Common myeloid progenitor, CD34-positive (primary cell): ENCODE data around the gene RFLNA. TPM values are rescaled to one million over a fixed set of nuclear protein-coding genes. Genes with fewer than 3 reads are reported as not detected.
A peak's percentile ranks its signal among the peaks of the same experiment; 100 is the strongest.

Experiments
- CTCF ChIA-PET: fragments of 350-600 bp; sonication (Branson Sonifier 250); formaldehyde crosslinking; loops from one replicate; lab custom pipeline; 2021; ENCODE audit warnings: antibody characterized with exemption; lab: Charles Lee
- POLR2A ChIA-PET: fragments of 350-600 bp; sonication (Branson Sonifier 250); formaldehyde crosslinking; loops from one replicate; lab custom pipeline; 2021; ENCODE audit warnings: antibody characterized with exemption; lab: Charles Lee
- DNase-seq, 3 donors: peaks; one replicate each; pipeline versions ENCODE4 v3.0.0 to v3.0.0-alpha.2; 2013
- H3K27ac ChIP-seq, 2 experiments: 1 replicate in 1 of 2; 2 replicates in 1 of 2; pipeline ENCODE4 v1.7.0; 2013; ENCODE audit warnings: inconsistent platforms in 2 of 2, low read length in 2 of 2, mild to moderate bottlenecking in 2 of 2, low read depth in 1 of 2, moderate library complexity in 1 of 2; ENCODE audit not compliant: severe bottlenecking in 2 of 2, insufficient read depth in 1 of 2, poor library complexity in 1 of 2
- H3K27me3 ChIP-seq, 5 experiments: replicated peaks in 2 of 5; 1 replicate in 3 of 5; 2 replicates in 2 of 5; pipeline versions ENCODE4 v1.6.1 to v1.7.0; 2013; ENCODE audit warnings: low read length in 4 of 5, mild to moderate bottlenecking in 2 of 5, moderate library complexity in 2 of 5, inconsistent platforms in 1 of 5; ENCODE audit not compliant: insufficient read depth in 5 of 5, control insufficient read depth in 4 of 5
- H3K36me3 ChIP-seq, 4 experiments: 1 replicate in 2 of 4; 2 replicates in 2 of 4; pipeline versions ENCODE4 v1.6.1 to v1.7.0; 2013; ENCODE audit warnings: low read length in 3 of 4, control low read depth in 1 of 4, mild to moderate bottlenecking in 1 of 4; ENCODE audit not compliant: control insufficient read depth in 4 of 4, insufficient read depth in 4 of 4
- H3K4me1 ChIP-seq, 4 experiments: 1 replicate in 3 of 4; 2 replicates in 1 of 4; pipeline versions ENCODE4 v1.6.1 to v1.7.1; 2013; ENCODE audit warnings: low read length in 3 of 4, mild to moderate bottlenecking in 3 of 4, control low read depth in 1 of 4, inconsistent platforms in 1 of 4, moderate library complexity in 1 of 4; ENCODE audit not compliant: control insufficient read depth in 4 of 4, insufficient read depth in 4 of 4; ENCODE audit errors: control extremely low read depth in 1 of 4
- H3K4me3 ChIP-seq, 7 experiments: 1 replicate in 4 of 7; 2 replicates in 3 of 7; pipeline versions ENCODE4 v1.5.1 to v1.7.0; 2013; ENCODE audit warnings: mild to moderate bottlenecking in 7 of 7, low read length in 6 of 7, moderate library complexity in 6 of 7, inconsistent platforms in 2 of 7, low read depth in 2 of 7, control low read depth in 1 of 7; ENCODE audit not compliant: insufficient read depth in 4 of 7, control insufficient read depth in 1 of 7; ENCODE audit errors: extremely low read depth in 1 of 7
- H3K9me3 ChIP-seq, 5 experiments: 1 replicate in 4 of 5; 2 replicates in 1 of 5; pipeline versions ENCODE4 v1.6.1 to v1.7.1; 2013; ENCODE audit warnings: low read length in 4 of 5, mild to moderate bottlenecking in 2 of 5, inconsistent platforms in 1 of 5, low read depth in 1 of 5, moderate library complexity in 1 of 5; ENCODE audit not compliant: control insufficient read depth in 4 of 5, insufficient read depth in 2 of 5; ENCODE audit errors: control extremely low read depth in 1 of 5
- WGBS: methylation state at CpG from one replicate; pipeline ENCODE4 v1.1.5; 2013; ENCODE audit not compliant: insufficient coverage; 5-methylcytosine and 5-hydroxymethylcytosine counted together
- polyA plus RNA-seq: library from polyadenylated mRNA; unstranded; fragments of 120-200 nt; gene quantifications from one replicate; pipeline ENCODE4 v1.2.1, GENCODE V29; 2013

Gene RFLNA, protein sequence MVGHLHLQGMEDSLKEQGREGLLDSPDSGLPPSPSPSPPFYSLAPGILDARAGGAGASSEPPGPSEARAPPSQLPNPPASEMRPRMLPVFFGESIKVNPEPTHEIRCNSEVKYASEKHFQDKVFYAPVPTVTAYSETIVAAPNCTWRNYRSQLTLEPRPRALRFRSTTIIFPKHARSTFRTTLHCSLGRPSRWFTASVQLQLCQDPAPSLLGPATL
- polyA plus RNA-seq, result 0.46 TPM

DNA sequence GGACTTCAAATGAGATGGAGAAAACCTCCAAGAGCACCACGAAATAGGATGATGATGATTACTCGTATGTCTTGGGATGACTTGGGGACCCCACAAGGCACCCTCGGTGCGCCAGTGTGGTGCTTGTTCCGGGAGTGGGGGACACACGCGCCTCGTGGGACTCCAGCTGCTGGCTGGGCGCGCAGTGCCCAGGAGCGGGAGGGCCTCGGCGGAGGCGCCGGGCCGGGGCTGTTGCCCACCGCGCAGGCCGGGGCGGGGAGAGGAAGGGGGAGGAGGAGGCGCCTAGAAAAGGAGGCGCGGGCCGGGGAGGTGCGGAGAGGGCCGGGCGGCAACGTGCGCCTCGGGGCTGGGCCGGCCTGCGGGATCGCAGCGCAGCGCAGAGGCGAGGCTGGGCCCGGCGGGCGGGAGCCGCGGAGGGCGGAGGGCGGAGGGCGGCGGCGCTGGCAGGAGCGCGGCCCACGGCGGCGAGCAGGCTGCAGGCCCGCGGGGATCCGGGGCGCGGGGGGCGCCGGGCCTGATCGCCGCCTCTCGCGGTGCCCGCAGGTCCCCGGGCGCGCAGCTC, at the start of gene RFLNA:
Gene RFLNA (plus strand): TSS at position 314 of the 562 bp plus-strand sequence. CDS start 337 bp downstream, outside the sequence.
- Histone ChIP-seq H3K36me3 (no peaks in the 10 kb centered on the region), H3K27ac (no peak within 1 kb of the TSS), H3K27me3 (peaks cover 0 to 20% (median 11%) of the 10 kb centered on the region in 5 experiments), H3K9me3 (no peaks in the 10 kb centered on the region), H3K4me3 (peak within 1 kb of the TSS in 6 of 7 experiments; percentile 36 to 68 (median 50)), H3K4me1 (peaks cover 0 to 21% (median 15%) of the 10 kb centered on the region in 4 experiments)
- POLR2A ChIA-PET, result no interaction called here
- CTCF ChIA-PET, result no interaction called here
- 2% methylated on average over 48 of the region's 66 CpGs for WGBS
- DNase-seq, result peak in 1 of 3 donors; percentile 40

DNA sequence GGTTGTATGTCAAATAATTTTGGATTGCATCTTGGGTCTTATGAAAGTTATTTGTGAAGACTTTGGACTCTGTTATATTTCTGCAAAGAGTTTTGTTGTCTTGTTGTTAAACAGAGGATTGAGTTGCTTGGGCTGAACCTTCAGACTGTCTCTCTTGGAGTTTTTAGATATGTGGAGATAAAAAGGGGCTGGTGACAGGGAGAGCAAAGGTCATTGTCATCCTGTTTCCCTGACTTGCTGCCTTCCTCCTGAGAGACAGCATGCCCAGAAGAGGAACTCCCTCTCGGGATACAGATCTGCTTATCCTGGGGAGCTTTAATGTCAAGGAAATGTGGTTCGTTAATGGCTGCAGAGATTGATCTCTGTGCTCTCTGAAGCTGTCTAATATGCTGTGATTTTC, 47.6 kb upstream of the RFLNA start:
- H3K27ac ChIP-seq, result no peak overlapping the region
- H3K27me3 ChIP-seq, result peaks cover 0 to 3% (median 0%) of the 10 kb centered on the region in 5 experiments
- 81% methylated on average over 2 of the region's 2 CpGs for WGBS
- DNase-seq, result no peak
- no peak overlapping the region for H3K4me3 ChIP-seq
- H3K4me1 ChIP-seq, result peaks cover 0 to 6% (median under 1%) of the 10 kb centered on the region in 4 experiments
- POLR2A ChIA-PET, result no interaction called here
- H3K36me3 ChIP-seq, result no peaks in the 10 kb centered on the region
- CTCF ChIA-PET, result no interaction called here
- peaks cover 0 to 16% (median 3%) of the 10 kb centered on the region in 5 experiments for H3K9me3 ChIP-seq

DNA sequence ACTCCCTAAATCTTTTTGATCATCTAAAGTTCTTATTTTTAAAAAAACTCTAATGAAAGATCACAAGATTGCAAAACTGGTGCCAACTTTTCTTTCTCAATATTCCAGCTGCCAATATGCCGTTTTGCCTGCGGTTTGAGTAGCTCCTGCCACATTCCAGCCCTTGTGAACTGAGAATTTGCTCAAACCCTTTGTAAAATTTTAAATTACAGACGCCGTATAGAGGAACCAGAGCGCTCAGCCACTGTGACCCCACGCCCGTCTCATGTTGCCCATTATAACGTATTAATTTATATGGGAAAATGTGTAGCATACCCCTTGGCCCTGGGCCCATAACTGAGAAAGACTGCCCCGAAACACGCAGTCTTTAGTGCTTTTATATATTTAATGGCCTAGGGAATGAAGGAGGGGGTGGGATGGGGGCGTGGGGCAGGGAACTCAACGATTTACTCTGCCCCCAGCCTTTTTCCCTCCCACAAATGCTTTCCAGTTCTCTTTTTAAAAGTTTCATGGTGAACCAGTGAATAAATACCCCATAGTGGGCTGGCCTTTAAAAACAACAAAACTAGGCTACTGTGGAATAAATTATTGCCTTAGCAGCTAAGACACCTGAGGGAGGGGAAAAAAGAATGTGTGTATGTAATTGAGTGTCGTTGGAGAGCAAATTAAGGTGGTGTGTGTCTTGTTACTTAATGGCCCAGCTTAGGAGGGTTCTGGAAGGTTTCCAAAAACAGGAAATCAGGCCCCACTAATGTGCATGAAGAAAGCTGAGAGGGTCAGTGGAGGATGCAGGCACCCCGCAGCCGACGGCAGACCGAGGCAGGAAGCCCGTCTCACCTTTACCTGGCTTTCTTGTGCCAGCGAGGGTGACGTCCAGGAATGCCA, 45.7 kb upstream of the RFLNA start:
- Histone ChIP-seq H3K36me3 (no peaks in the 10 kb centered on the region), H3K27me3 (peaks cover 0 to 3% (median 0%) of the 10 kb centered on the region in 5 experiments), H3K27ac (no peak overlapping the region), H3K9me3 (peaks cover 0 to 16% (median 3%) of the 10 kb centered on the region in 5 experiments), H3K4me1 (no peaks in the 10 kb centered on the region), H3K4me3 (no peak overlapping the region)
- no peak for DNase-seq
- ChIA-PET CTCF (no interaction called here), POLR2A (interaction anchor here (0.6 kb wide), 1 partner anchor 1511 kb away, joined by 4 read pairs; no protein-coding TSS in a partner anchor)
- 96% methylated on average over 12 of the region's 20 CpGs for WGBS

DNA sequence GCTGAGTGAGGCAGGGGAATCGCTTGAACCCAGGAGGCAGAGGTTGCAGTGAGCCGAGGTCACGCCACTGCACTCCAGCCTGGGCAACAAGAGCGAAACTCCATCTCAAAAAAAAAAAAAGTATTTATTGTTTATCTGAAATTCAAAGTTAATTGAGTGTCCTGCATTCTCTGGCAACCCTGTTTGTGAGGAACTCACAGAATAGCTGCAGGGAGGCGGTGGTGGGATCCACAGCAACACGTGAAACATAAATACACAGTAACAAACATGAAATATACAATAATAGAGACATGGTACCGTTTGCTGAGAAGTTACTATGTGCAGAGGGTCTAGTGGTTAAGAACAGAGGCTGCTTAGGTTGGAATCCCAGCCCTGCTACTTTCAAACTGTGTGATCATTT, 43.7 kb upstream of the RFLNA start:
- no peak for DNase-seq
- H3K9me3 ChIP-seq, result peaks cover 0 to 15% (median 3%) of the 10 kb centered on the region in 5 experiments
- no peak overlapping the region for H3K27ac ChIP-seq
- no peaks in the 10 kb centered on the region for H3K4me1 ChIP-seq
- WGBS, result 100% methylated on average over 1 of the region's 7 CpGs
- peaks cover 0 to 4% (median under 1%) of the 10 kb centered on the region in 5 experiments for H3K27me3 ChIP-seq
- no peaks in the 10 kb centered on the region for H3K36me3 ChIP-seq
- CTCF ChIA-PET, result interaction anchor here (0.6 kb wide), 1 partner anchor 263 kb away, joined by 3 read pairs; no protein-coding TSS in a partner anchor
- no peak overlapping the region for H3K4me3 ChIP-seq
- POLR2A ChIA-PET, result no interaction called here

DNA sequence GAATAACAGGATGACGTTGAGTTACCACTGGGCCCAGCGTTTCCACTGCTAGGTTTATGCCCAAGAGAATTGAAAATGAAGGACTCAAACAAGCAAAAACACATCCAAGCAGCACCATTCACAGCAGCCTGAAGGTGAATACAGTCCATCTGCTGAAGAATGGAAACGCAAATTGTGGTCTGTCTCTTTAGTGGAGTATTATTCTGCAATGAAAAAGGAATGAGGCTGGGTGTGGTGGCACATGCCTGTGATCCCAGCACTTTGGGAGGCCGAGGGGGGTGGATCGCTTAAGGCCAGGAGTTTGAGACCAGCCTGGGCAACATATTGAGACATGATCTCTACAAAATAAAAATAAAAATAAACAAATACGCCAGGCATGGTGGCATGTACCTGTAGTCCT, 41.9 kb upstream of the RFLNA start:
- Histone ChIP-seq H3K27ac (no peak overlapping the region), H3K4me3 (no peak overlapping the region), H3K27me3 (peaks cover 0 to 12% (median 7%) of the 10 kb centered on the region in 5 experiments), H3K4me1 (no peaks in the 10 kb centered on the region), H3K9me3 (no peaks in the 10 kb centered on the region), H3K36me3 (no peaks in the 10 kb centered on the region)
- CTCF ChIA-PET, result no interaction called here
- WGBS, result 100% methylated on average over 5 of the region's 6 CpGs
- POLR2A ChIA-PET, result no interaction called here
- no peak for DNase-seq

DNA sequence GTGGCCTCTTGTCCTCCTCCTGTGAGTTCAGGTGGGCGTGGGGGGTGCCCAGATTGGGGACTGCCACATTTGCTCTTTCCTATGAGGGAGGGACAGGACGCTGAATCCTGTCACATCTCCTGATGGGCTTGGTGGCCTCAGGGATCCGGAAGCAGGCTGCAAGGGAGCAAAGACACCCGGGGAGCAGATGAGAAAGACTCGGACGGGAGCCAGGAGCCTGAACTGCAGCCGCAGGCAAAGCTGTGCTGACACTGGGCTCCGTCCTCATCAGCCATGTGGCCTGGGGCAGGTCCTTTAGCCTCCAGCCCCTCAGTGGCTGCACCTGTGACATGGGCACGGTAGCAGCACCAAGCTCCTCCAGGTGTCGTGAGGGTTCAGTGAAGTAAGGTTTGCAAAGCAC, 40.8 kb upstream of the RFLNA start:
- WGBS, result 97% methylated on average over 9 of the region's 10 CpGs
- Histone ChIP-seq H3K36me3 (no peaks in the 10 kb centered on the region), H3K27ac (no peak overlapping the region), H3K9me3 (no peaks in the 10 kb centered on the region), H3K4me3 (no peak overlapping the region), H3K4me1 (no peaks in the 10 kb centered on the region), H3K27me3 (peaks cover 0 to 20% (median 10%) of the 10 kb centered on the region in 5 experiments)
- no peak for DNase-seq
- ChIA-PET POLR2A (no interaction called here), CTCF (no interaction called here)
